ENCODE measurements around the gene TFDP2. TPM values are rescaled to one million over a fixed set of nuclear protein-coding genes. Genes with fewer than 3 reads are reported as not detected.
A peak's percentile ranks its signal among the peaks of the same experiment; 100 is the strongest.

The TFDP2 gene
- total RNA-seq, 1 experiment from 2014 or later, result 76.0 TPM

DNA sequence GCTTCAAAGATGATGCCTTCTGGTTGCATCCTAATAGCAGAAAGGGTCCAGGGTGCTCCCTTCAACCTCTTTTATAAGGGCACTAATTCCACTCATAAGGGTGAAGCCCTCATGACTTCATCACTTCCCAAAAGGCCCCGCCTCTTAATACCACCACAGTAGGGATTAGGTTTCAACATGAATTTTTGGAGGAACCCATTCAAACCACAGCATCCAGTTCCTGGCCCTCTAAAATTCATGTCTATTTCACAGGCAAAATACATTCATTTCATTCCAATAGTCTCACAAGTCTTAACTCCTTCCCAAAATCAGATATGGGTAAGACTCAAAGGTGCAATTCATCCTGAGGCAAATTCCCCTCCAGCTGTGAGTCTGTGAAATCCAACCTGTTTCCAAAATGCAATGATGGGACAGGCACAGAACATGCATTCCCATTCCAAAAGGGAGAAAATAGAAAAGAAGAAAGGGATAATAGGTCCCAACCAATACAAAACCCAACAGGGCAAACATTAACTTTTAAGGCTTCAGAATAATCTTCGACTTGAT, 148.9 kb downstream of the TFDP2 start:
- no peak overlapping the region for H3K18ac ChIP-seq (ENCODE audit: insufficient read length, low read depth, low read length)
- H3K4me3 Mint-ChIP-seq, result no peak overlapping the region
- H4K91ac ChIP-seq (ENCODE audit: insufficient read length, low read depth, low read length), result no peak overlapping the region
- H3T11ph ChIP-seq (ENCODE audit: low read length), result no peak overlapping the region
- no peaks in the 10 kb centered on the region for H3K23me2 ChIP-seq (ENCODE audit: insufficient read length, low read depth, low read length, poor library complexity, severe bottlenecking)
- H2AFZ ChIP-seq (ENCODE audit: low read length), result no peak overlapping the region
- H2BK12ac ChIP-seq (ENCODE audit: insufficient read length, low read depth, low read length), result no peak overlapping the region
- no peak overlapping the region for H4K5ac ChIP-seq (ENCODE audit: insufficient read length, low read depth, low read length)
- peaks cover 2% of the 10 kb centered on the region for H3K79me1 ChIP-seq (ENCODE audit: insufficient read depth, low read depth, low read length, poor library complexity, severe bottlenecking)
- no peaks in the 10 kb centered on the region for H3K79me2 ChIP-seq (ENCODE audit: insufficient read depth, low read length)
- no peak overlapping the region for H3K56ac ChIP-seq (ENCODE audit: insufficient read length, low read depth, low read length)
- WGBS (ENCODE audit: extremely low coverage, insufficient read length, low lambda C conversion rate), result no CpG with 5 or more reads among the region's 2 CpGs
- DNase-seq, result no peak
- H3K27ac ChIP-seq (ENCODE audit: insufficient read length, low read depth, low read length), result no peak overlapping the region
- no peak overlapping the region for H3K9ac ChIP-seq (ENCODE audit: extremely low read depth, insufficient read length, low read length)
- no peaks in the 10 kb centered on the region for H4K20me1 ChIP-seq (ENCODE audit: control insufficient read depth, insufficient read depth, insufficient read length)
- no peaks in the 10 kb centered on the region for H3K9me3 Mint-ChIP-seq
- H3K27me3 Mint-ChIP-seq (ENCODE audit: low read depth), result no peaks in the 10 kb centered on the region
- no peaks in the 10 kb centered on the region for H3K27me3 ChIP-seq (ENCODE audit: insufficient read depth, low read length)
- no peak overlapping the region for H3K4me2 ChIP-seq (ENCODE audit: insufficient read depth, insufficient read length, low read length)
- peaks cover 22 to 25% of the 10 kb centered on the region in 2 experiments for H3K4me1 Mint-ChIP-seq
- no peak overlapping the region for H2AK5ac ChIP-seq (ENCODE audit: insufficient read length, low read length)
- H3K14ac ChIP-seq (ENCODE audit: insufficient read depth, low read length), result no peak overlapping the region
- H4K8ac ChIP-seq (replicated peaks; ENCODE audit: insufficient read length, low read depth, low read length), result no peak overlapping the region
- H3K27ac Mint-ChIP-seq, result peak overlapping the region in 1 of 3 experiments; percentile 25; a peak in 3 of 7 replicates
- no peak overlapping the region for H3K4ac ChIP-seq (ENCODE audit: low read depth, low read length)
- H3K4me1 ChIP-seq (ENCODE audit: insufficient read depth, low read length), result 0 out of 2 replicates have a peak, but pooled peaks cover 2% of the 10 kb centered on the region
- TF ChIP-seq CTCF (conservative IDR thresholded peaks at IDR 0.05), result no peak
- peaks cover 20 to 47% (median 32%) of the 10 kb centered on the region in 3 experiments; a peak in 6 of 7 replicates for H3K36me3 Mint-ChIP-seq (ENCODE audit: insufficient read depth in 1 of 3, low read depth in 3 of 3)
- no peak overlapping the region for H2BK5ac ChIP-seq (ENCODE audit: insufficient read length, low read length)
- H3K9me3 ChIP-seq (ENCODE audit: control insufficient read depth, low read depth, low read length), result no peaks in the 10 kb centered on the region
- H2BK120ac ChIP-seq (ENCODE audit: low read depth, low read length, poor library complexity, severe bottlenecking), result no peak overlapping the region
- no peak overlapping the region for H2BK15ac ChIP-seq (ENCODE audit: low read depth, low read length)
- H2BK20ac ChIP-seq (ENCODE audit: low read depth, low read length, poor library complexity, severe bottlenecking), result no peak overlapping the region
- no peak overlapping the region for H3K23ac ChIP-seq (ENCODE audit: insufficient read length, low read depth, low read length)
